A549 (cell line): ENCODE data around the gene FAM234B. TPM values are rescaled to one million over a fixed set of nuclear protein-coding genes. Genes with fewer than 3 reads are reported as not detected.

Experiments used
- ATAC-seq, 2 experiments: fragments of 200-7000 bp in 1 of 2; fragments of >200 bp in 1 of 2; cut with Nextera tagmentation in 1 of 2; cut with Tn5 transposase in 1 of 2; 3 replicates each; pipeline versions ENCODE4 v1.8.0 to v1.9.1; 2018 to 2020; ENCODE audit warnings: mild to moderate bottlenecking in 1 of 2, moderate library complexity in 1 of 2
- CTCF ChIA-PET: fragments of 300-600 bp; sonication (Branson Sonifier 250); formaldehyde crosslinking; extraction: SDS; loops from one replicate; lab custom pipeline; 2021; ENCODE audit warnings: antibody characterized with exemption, inconsistent platforms; lab: Yijun Ruan, JAX
- POLR2A ChIA-PET: fragments of 350-600 bp; formaldehyde crosslinking; extraction: SDS; loops from one replicate; lab custom pipeline; 2021; ENCODE audit warnings: antibody characterized with exemption, inconsistent platforms; lab: Yijun Ruan, JAX
- DNase-seq, 2 experiments: peaks; one replicate each; pipeline versions ENCODE4 v3.0.0 to v3.0.0-alpha.2; 2011 to 2016; ENCODE audit warnings: low read depth in 1 of 2, low spot score in 1 of 2
- FAIRE-seq: peaks from 2 replicates; lab custom pipeline; 2011; peaks lifted over from hg19 to GRCh38; lab: Jason Lieb, UNC
- H3K27ac ChIP-seq, 2 experiments: fragments of >200 bp; sonication (Bioruptor Twin); formaldehyde crosslinking; 3 replicates each; pipeline ENCODE4 v1.5.1; 2016 to 2017
- H3K4me1 ChIP-seq: fragments of >200 bp; sonication (Bioruptor Twin); formaldehyde crosslinking; 3 replicates; pipeline ENCODE4 v1.6.1; 2016
- H3K4me2 ChIP-seq: fragments of >200 bp; sonication (Bioruptor Twin); formaldehyde crosslinking; 3 replicates; pipeline ENCODE4 v1.6.1; 2016
- H3K4me3 ChIP-seq: fragments of >200 bp; sonication (Bioruptor Twin); formaldehyde crosslinking; 3 replicates; pipeline ENCODE4 v1.5.1; 2016
- H3K9me3 ChIP-seq: fragments of >200 bp; sonication (Bioruptor Twin); formaldehyde crosslinking; 3 replicates; pipeline ENCODE4 v1.6.1; 2016
- BCL3 ChIP-seq: fragments of >200 bp; sonication (Bioruptor Twin); formaldehyde crosslinking; IDR thresholded peaks from 3 replicates; pipeline ENCODE4 v1.6.1; 2016
- CBX2 ChIP-seq: fragments of 200-600 bp; sonication (generic); IDR thresholded peaks from 2 replicates; pipeline ENCODE4 v1.6.1; 2016; ENCODE audit warnings: low read depth, mild to moderate bottlenecking, borderline replicate concordance
- CHD2 ChIP-seq: fragments of 150-350 bp; IDR thresholded peaks from 2 replicates; pipeline ENCODE4 v1.6.1; 2014; ENCODE audit warnings: low read length; ENCODE audit not compliant: partially characterized antibody
- CHD4 ChIP-seq: fragments of 200-600 bp; sonication (generic); IDR thresholded peaks from 2 replicates; pipeline ENCODE4 v1.6.1; 2016; ENCODE audit warnings: antibody characterized with exemption, mild to moderate bottlenecking, borderline replicate concordance
- E2F6 ChIP-seq: IDR thresholded peaks from 2 replicates; pipeline ENCODE4 v1.6.1; 2012; ENCODE audit warnings: low read depth, borderline replicate concordance
- ELK1 ChIP-seq: fragments of 150-350 bp; IDR thresholded peaks from 2 replicates; pipeline ENCODE4 v1.6.1; 2014; ENCODE audit warnings: low read depth, mild to moderate bottlenecking, low read length
- FOSB ChIP-seq: fragments of 250-450 bp; sonication (Bioruptor Pico); IDR thresholded peaks from 2 replicates; pipeline ENCODE4 v1.5.0; 2020; ENCODE audit warnings: mild to moderate bottlenecking, moderate library complexity
- FOXS1 ChIP-seq: fragments of 250-450 bp; sonication (Bioruptor Pico); IDR thresholded peaks from 2 replicates; pipeline ENCODE4 v1.5.0; 2020; ENCODE audit warnings: mild to moderate bottlenecking, moderate library complexity
- HDAC2 ChIP-seq: fragments of 200-600 bp; sonication (generic); IDR thresholded peaks from 2 replicates; pipeline ENCODE4 v1.6.1; 2016
- HES2 ChIP-seq: fragments of >200 bp; sonication (Bioruptor Twin); formaldehyde crosslinking; IDR thresholded peaks from 2 replicates; pipeline ENCODE4 v1.6.1; 2016
- KDM1A ChIP-seq: fragments of 200-600 bp; sonication (generic); IDR thresholded peaks from 2 replicates; pipeline ENCODE4 v1.6.1; 2016; ENCODE audit warnings: low read depth, mild to moderate bottlenecking
- KDM5A ChIP-seq: fragments of 200-600 bp; sonication (generic); IDR thresholded peaks from 2 replicates; pipeline ENCODE4 v1.6.1; 2016; ENCODE audit warnings: antibody characterized with exemption, mild to moderate bottlenecking
- MAFK ChIP-seq: fragments of 450-650 bp; IDR thresholded peaks from 2 replicates; pipeline ENCODE4 v1.6.1; 2014; ENCODE audit not compliant: partially characterized antibody
- POLR2A ChIP-seq: IDR thresholded peaks from 2 replicates; pipeline ENCODE4 v1.6.1; 2012; ENCODE audit warnings: mild to moderate bottlenecking, low read length
- RCOR1 ChIP-seq: fragments of 150-350 bp; IDR thresholded peaks from 2 replicates; pipeline ENCODE4 v1.6.1; 2014; ENCODE audit warnings: antibody characterized with exemption, low read length, low read depth
- RNF2 ChIP-seq: fragments of 200-600 bp; sonication (generic); IDR thresholded peaks from 2 replicates; pipeline ENCODE4 v1.6.1; 2016; ENCODE audit warnings: low read depth, mild to moderate bottlenecking, antibody characterized with exemption, moderate library complexity, borderline replicate concordance
- SMC3 ChIP-seq: fragments of >200 bp; sonication (Bioruptor Twin); formaldehyde crosslinking; IDR thresholded peaks from 3 replicates; pipeline ENCODE4 v1.6.1; 2018; ENCODE audit warnings: inconsistent platforms
- USF2 ChIP-seq: fragments of 450-650 bp; IDR thresholded peaks from 2 replicates; pipeline ENCODE4 v1.6.1; 2014; ENCODE audit warnings: antibody characterized with exemption
- ZFP36 ChIP-seq: fragments of 450-650 bp; IDR thresholded peaks from 2 replicates; pipeline ENCODE4 v1.6.1; 2014; ENCODE audit warnings: borderline replicate concordance; ENCODE audit not compliant: partially characterized antibody
- ZSCAN20 ChIP-seq: fragments of 250-450 bp; sonication (Bioruptor Pico); IDR thresholded peaks from 2 replicates; pipeline ENCODE4 v1.8.0; 2022; ENCODE audit warnings: mild to moderate bottlenecking, moderate library complexity
- WGBS: methylation state at CpG from one replicate; pipeline ENCODE4 v1.1.6; 2017; ENCODE audit errors: missing lambda C conversion rate; 5-methylcytosine and 5-hydroxymethylcytosine counted together
- polyA plus RNA-seq, 4 experiments: library from polyadenylated mRNA; depleted of rRNA in 3 of 4; stranded (reverse); fragments of >200 nt; fragmentation: RNase III in 1 of 4; extraction: RNeasy Plus Mini Kit Qiagen cat#74134 plus additional on column Dnase treatment in 1 of 4; gene quantifications; 2 replicates in 3 of 4; 3 replicates in 1 of 4; pipeline ENCODE4 v1.2.3, GENCODE V29; 2011 to 2017

FAM234B gene
- polyA plus RNA-seq, 2 of the 4 experiments (the other 2 are of a cell fraction): 2.6 to 7.5 TPM

GRCh38 chr12:13085968-13086686 lies 41.9 kb downstream of the FAM234B start:
- FAIRE-seq (no peak), DNase-seq (no peak), ATAC-seq (no peak)
- 71% methylated on average over 7 of the region's 7 CpGs for WGBS
- TF ChIP-seq ZSCAN20: no peak
- no peak for TF ChIP-seq CHD4
- no peak for TF ChIP-seq BCL3
- TF ChIP-seq HES2: no peak
- no peak for TF ChIP-seq HDAC2
- no peak for TF ChIP-seq CHD2
- no peak for TF ChIP-seq POLR2A
- TF ChIP-seq E2F6: no peak
- TF ChIP-seq FOXS1 (CRISPR knock-in tag): no peak
- TF ChIP-seq KDM5A: no peak
- no peak overlapping the region for H3K4me3 ChIP-seq
- POLR2A ChIA-PET: no interaction called here
- H3K9me3 ChIP-seq: no peaks in the 10 kb centered on the region
- CTCF ChIA-PET: interaction anchor here (2.1 to 2.7 kb wide), 3 partner anchors 12 to 126 kb away, joined by 5 to 22 read pairs (median 6); partner anchors contain the start of gene FAM234B
- H3K4me1 ChIP-seq: no peaks in the 10 kb centered on the region
- H3K27ac ChIP-seq: no peak overlapping the region
- no peak overlapping the region for H3K4me2 ChIP-seq

- POLR2A ChIA-PET: no interaction called here
- H3K9me3 ChIP-seq: no peaks in the 10 kb centered on the region
- no peak for DNase-seq
- no peaks in the 10 kb centered on the region for H3K4me1 ChIP-seq
- TF ChIP-seq ZFP36 (no peak), ELK1 (no peak), USF2 (no peak), MAFK (no peak), FOSB (CRISPR knock-in tag) (no peak), RNF2 (no peak), KDM1A (no peak), CBX2 (no peak), RCOR1 (no peak), SMC3 (no peak), POLR2A (no peak)
- CTCF ChIA-PET: interaction anchor here (0.8 to 4.4 kb wide), 9 partner anchors 8 to 171 kb away, joined by 3 to 33 read pairs (median 4); partner anchors contain the start of gene FAM234B
- no peak overlapping the region for H3K27ac ChIP-seq
- H3K4me2 ChIP-seq: no peak overlapping the region
- no peak overlapping the region for H3K4me3 ChIP-seq
- WGBS: 83% methylated on average over 5 of the region's 5 CpGs
- no peak for FAIRE-seq
- no peak for ATAC-seq
Observed at GRCh38 chr12:13087766-13088165, 43.6 kb downstream of the FAM234B start.
